HG02763 (cell line): ENCODE results near the gene NEK1.
"Not testable (repeated sequence)": the region's sequence is repeated elsewhere in the genome, so short reads cannot be mapped to it uniquely, and the experiment has no call there.

Source experiments
- ATAC-seq: cut with Tn5 transposase; IDR thresholded peaks from one replicate; pipeline ENCODE4 v1.9.1; 2021; ENCODE audit warnings: mild to moderate bottlenecking, moderate library complexity; ENCODE audit not compliant: unreplicated experiment

The NEK1 gene

DNA sequence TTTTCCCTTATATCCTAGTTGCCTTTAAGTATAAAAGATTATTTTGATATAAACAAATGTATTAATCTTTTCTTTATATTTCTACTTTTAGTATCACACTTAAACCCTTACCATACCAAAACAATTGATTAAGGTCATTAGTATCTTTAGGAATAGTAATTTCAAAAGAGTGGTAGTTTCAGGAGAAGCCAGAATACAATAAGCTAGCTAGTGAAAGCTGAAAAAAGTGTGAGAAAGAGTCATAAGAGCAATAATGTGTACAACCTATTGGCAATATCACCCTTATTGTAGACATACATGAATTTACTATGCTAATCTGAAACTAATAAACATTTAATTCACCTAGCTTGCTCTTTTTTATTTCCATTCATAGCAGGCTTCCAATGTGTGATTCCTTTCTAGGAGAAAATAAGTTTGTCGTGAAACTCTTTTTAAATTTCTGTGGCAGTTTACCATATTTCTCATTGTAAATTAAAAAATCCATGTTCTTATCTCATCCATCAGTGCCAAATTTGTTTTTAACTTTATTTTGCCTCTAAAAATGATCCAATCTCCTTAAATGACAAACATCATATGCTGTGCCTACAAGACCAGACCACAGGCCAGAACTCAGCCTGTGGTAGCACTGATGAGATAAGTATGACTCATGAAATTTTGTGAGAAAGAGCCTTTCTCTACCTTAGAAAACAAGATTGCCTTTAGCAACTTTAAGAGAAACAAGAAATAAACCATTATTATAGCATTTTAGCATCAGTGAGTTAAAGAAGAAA lies 8.1 kb downstream of the NEK1 start:
- no peak for ATAC-seq

DNA sequence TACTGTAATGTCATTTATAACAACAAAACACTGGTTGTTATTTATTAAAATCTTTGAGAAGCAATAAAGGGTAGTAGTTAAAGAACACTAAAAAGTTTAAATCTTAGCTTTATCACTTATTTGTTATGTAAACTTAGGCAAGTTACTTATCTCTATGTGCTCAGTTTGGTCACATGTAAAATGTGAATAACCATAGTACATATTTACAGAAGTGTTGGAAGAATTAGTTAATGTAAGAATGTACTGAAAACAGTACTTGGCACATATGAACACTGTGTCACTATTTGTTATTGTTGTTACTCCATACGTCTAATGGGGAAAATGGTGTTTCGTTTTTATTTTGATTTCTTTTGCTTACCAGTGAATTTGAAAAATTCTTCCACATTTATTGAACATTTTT lies 9.1 kb downstream of the NEK1 start:
- ATAC-seq, result no peak

DNA sequence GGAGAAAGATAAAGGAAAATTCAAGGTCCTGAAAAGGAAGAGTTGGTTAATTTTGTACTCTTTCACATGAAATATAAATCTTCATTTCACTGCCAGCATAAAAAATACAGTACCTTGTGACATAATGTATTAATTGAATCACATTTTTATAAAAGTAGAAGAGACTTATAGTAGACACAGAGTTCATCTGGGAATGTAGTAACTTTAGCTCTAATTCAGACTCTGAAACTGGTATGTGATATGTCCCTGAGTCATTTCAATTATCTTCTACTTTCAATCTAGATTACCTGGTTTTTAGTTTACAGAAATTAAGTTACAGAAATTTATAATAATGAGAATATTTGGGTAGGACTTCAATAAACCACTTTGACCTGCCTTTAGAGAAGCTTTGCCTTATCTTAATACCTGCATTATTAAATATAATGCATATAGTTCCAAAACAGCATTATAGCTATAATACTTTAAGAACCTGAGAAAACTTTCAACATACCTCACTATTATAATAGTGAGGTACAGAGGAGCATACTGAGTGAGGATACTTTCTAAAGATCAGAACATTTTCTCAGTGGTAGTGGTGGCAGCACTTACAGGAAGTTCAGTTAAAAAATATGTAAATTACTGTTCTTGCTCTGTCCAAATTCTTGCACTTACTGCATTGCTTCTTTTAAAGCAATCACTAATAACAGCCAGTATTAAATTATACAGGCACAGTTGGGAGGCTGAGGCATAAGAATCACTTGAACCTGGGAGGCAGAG lies 11.2 kb downstream of the NEK1 start:
- ATAC-seq, result no peak

DNA sequence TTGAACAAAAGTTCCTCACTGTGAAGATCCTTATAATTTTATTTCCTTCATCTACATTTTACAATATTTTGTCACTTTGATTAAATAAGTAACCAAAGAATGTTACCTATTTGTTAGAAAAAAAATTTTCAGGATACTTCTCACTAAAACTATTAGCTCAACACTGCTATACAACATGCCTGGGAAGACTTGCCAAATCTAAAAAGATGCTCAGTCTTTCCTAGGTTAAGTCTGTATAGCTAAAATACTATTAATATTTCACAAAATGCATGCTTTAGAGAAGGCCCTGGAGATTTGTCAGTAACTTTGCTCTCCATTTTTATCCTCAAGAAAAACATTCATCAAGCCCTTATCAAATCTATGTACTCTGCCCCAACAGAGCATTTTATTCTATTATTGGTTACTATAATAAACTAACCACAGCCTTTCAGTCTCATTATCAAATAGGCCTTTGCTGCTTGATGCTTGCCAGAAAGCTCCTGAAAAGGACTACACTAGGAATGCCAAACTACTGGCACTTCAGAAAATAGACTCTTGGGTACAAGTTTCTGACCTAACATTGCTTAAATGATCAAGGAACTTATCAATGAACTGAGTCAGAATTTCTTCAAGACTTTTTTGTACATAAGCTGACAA lies 17.7 kb downstream of the NEK1 start:
- ATAC-seq, result no peak

DNA sequence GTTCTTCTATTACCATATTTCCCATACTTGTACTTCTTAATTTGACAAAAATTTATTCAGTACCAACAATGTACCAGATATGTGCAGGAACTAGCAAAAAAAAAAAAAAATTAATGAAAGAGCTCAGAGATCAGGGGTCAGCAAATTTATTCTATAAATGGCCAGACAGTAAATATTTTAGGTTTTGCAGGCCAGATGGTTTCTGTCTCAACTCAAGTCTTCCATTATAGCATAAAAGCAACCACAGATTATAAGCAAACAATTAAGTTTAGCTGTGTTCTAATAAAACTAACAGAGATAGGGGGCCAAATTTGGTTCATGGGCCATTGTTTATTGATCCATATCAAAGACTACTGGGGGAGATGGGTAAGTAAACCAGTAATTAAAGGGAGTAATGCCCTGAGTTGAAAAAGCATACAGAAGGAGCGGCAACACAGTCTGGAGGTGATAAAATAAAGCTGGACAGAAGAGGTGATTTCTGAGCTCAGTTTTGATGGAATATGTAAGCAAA lies 19.3 kb downstream of the NEK1 start:
- ATAC-seq, result no peak

DNA sequence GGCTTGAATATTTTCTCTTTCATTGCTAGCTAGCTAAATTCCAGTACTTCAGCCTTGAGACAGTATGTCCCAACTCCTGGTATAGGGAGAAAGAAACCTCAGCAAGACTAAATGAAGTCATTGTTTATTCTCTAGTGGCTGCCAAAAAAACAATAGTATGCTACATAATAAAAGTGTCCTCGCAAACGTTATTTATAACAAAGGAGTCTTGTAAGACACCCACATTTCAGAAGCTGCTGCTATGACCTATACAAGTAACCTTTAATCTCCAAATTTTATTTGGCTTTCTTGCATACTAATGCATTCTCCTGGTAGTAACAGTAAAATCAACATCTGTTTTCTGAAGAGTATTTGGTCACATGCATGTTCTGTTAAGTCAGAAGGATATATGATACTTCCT lies 28.8 kb downstream of the NEK1 start:
- ATAC-seq, result no peak

DNA sequence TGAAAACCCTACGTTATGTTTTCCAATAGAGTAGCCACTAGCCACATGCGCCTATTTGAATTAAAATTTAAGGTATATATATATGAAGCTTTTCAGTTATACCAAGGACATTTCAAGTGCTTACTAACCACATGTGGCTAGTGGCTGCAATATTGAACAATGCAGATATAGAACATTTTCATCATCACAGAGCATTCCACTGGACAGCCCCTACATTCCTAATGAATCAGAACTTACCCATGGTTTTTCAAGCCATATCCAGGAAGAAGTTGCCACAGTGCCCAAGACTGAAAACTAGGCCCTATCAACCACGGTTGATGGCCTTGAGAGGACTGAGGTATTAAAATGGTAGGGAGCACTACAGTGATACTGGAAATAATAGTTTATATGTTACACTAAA lies 29.7 kb downstream of the NEK1 start:
- ATAC-seq, result no peak

DNA sequence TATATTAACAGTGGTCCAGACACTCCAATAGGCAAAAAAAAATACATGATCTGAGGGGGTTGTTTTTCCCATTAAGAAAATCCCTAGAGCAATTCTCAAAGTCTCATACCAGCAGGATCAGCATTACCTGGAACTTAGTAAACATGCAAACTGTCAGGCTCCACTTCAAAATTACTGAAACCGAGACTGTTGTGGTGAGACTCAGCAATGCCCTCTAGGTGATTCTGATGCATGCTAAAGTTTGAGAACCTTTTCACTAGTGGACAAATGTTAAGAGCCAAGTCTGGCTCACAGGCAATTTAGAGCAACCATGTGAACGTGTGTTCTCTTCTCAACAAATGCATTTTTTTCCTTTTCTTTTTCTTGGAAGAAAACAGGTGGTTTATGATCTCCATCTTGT lies 30.2 kb downstream of the NEK1 start:
- ATAC-seq, result peak; percentile 88

DNA sequence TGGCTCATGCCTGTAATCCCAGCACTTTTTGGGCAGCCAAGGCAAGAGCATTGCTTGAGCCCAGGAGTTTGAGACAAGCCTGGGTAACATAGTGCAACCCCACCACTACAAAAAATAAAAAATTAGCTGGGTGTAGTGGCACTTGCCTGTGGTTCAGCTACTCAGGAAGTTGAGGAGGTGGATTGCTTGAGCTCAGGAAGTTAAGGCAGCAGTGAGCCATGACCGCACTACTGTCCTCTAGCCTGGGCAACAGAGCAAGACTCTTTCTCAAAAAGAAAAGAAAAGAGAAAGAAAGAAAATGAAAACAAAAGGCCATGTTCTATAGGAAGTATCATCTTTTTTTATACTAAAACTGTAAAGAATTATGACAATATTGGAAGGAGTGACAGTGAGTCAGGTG lies 38.5 kb downstream of the NEK1 start:
- ATAC-seq, result no peak

DNA sequence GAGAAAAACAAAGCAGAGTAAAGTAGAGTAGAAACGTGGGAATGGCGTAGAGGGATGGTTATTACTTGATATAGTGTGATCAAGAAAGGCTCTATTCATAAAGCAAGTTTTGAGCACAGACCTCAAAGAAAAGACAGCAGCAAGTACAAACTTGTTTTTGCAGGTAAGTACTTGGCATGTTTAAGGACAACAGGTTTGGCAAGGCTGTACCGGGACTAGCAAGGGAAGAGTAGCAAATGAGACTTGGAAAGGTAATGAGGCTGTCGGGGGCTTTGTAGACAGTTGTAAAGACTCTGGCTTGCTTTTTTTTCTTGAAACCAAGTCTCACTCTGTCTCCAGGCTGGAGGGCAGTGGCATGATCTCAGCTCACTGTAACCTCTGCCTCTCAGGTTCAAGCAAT lies 40.9 kb downstream of the NEK1 start:
- ATAC-seq, result no peak

DNA sequence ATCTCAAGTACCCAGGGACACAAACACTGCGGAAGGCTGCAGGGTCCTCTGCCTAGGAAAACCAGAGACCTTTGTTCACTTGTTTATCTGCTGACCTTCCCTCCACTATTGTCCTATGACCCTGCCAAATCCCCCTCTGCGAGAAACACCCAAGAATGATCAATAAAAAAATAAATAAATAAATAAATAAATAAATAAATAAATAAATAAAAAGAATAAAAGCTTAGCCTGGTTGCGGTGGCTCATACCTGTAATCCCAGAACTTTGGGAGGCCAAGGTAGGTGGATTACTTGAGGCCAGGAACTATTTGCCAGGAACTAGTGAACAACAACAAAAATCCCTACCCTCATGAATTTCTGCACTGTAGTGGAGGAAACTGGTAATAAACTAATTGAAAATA lies 41.4 kb downstream of the NEK1 start:
- ATAC-seq, result not testable (repeated sequence)

DNA sequence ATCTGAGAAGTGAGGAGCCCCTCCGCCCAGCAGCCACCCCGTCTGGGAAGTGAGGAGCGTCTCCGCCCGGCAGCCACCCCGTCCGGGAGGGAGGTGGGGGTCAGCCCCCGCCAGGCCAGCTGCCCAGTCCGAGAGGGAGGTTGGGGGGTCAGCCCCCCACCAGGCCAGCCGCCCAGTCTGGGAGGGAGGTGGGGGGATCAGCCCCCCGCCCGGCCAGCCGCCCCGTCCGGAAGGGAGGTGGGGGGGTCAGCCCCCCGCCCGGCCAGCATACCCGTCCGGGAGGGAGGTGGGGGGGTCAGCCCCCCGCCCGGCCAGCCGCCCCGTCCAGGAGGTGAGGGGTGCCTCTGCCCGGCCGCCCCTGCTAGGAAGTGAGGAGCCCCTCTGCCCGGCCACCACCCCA lies 42.1 kb downstream of the NEK1 start:
- not testable (repeated sequence) for ATAC-seq

DNA sequence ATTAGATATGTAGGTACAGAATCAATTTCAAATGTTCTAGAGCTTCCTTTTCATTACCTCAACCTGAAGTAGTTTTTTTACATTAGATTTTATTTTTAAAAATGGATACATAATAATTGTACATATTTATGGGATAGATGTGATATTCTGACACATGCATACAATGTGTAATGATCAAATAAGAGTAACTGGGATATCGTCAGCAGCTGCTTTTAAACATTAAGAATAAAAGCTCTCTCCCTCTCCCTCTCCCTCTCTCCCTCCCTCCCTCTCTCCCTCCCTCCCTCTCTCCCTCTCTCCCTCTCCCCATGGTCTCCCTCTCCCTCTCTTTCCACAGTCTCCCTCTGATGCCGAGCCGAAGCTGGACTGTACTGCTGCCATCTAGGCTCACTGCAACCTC lies 43.2 kb downstream of the NEK1 start:
- ATAC-seq, result not testable (repeated sequence)

DNA sequence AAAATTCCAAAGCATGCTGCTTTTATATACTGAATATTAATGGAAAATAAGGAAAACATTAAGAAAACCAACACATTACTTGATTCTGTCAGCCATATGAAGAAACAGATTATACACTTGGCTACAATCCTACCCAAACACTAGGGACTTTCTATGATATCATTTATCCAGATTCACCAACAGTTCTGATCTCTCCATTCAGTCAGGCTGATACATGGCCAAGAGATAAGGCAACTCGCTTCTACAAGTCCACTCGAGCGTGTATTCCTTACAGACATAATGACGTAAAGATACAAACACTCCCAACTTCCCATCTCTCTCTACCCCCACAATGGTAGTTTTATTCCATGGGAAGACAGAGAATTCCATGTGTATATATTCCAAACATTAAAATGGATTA lies 44.5 kb downstream of the NEK1 start:
- ATAC-seq, result no peak

DNA sequence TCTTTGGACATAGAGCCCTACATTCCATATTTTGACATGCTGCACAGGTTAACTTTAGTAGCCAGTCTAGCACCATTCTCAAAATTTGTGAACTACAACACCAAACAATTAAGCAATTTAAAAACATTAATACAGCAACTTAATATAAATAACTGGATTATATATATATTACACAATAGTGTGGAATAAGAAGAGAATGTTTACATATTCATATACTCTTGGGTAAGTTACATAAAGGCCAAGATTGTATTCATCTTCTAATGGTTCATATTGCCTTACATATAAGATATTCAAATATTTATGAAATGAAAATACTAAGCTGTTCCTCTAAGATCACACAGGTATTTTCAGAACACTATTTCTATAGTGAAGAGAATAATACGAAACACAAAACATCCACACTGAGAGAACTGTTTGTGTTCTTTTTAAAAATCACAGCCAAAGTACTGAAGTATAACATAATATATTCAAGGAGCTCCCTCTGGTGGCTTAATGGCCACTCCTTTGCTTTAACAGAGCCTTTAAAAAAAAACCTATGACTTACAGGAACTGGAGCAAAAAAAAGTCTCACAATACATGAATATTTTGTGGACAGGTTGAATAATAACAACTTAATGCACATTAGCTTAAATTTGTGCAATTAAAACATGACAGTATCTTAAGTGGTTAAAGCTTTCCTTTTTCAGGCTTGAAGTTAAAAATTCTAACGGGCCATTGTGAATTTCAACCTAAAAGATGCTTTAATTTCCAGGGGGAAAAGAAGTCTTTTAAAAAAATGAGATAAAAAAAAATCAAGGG lies 46.2 kb downstream of the NEK1 start:
- ATAC-seq, result peak; percentile 65

DNA sequence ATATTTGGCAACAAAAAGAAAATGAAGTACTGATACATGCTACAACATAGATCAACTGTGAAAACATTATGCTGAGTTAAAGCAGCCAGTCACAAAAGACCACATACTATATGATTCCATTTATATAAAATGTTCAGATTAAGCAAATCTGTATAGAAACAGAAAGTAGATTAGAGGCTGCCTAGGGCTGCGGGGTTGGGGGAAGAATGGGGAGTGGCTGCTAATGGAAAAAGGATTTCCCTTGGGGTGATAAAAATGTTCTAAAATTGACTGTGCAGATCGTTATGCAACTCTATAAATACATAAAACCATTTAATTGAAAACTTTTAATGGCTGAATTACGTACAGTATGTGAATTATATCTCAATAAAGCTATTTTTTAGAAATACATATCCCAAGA lies 46.8 kb downstream of the NEK1 start:
- no peak for ATAC-seq

DNA sequence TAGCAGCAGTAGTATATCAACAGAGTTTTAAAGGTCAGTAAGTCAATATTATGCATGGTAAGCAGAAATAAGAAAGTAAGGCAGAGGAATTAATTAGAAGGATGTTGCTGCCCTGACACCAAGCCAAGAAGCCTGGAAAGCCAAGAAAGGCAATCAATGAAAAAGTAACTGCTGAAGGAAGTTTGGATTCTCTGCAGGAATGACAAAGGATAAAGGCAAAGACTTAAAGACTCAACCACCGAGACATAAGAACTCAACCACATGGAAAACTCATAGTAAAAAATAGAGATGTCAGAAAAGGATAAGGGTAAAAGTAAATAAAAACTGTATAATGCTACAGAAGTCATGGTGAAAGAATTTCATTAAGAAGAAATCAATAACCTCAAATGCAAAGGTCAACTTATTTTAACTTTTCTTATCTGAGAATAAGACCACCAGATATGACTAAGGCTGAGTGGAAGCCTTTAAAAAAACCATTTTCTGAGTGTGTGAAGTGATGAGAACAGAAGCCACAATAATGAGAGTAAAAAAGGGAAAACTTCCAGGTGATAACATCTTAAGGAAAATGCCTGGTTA lies 55.2 kb downstream of the NEK1 start:
- no peak for ATAC-seq

DNA sequence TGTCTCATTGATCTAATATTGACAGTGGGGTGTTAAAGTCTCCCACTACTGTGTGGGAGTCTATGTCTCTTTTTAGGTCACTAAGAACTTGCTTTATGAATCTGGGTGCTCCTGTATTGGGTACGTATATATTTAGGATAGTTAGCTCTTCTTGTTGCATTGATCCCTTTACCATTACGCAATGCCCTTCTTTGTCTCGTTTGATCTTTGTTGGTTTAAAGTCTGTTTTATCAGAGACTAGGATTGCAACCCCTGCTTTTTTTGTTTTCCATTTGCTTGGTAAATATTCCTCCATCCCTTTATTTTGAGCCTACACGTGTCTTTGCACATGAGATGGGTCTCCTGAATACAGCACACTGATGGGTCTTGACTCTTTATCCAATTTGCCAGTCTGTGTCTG lies 65.8 kb downstream of the NEK1 start:
- ATAC-seq, result not testable (repeated sequence)

DNA sequence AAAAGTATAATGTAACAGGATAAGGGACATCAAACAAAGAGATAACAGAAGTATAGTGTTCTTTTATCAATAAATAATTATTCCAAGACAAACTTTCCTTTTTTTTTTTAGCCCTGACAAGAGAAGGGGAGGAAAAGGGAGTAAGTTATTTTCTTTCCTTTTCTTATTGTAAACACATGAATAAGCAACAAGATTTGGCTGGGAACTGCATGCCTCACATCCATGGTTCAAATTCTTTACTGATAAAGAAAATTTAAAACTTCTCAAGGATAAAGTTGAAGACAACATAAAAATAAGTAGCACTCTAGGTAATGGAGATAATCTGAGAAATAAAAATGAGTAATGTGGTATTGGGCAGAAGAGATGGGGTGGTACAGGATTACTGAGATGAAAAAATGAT lies 71.6 kb downstream of the NEK1 start:
- no peak for ATAC-seq

DNA sequence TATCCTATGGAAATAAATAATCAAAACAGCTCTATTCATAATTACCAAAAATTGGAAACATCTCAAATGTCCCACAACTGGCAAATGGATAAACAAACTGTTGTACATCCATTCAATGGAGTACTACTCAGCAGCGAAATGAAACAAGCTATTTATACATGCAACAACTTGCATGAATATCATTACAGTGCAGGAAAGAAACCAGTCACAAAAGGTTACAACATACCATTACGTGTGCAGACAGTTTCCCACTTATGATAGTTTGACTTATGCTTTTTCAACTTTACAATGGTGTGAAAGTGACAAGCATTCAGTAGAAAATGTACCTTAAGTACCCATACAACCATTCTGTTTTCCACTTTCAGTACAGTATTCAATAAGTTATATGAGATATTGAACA lies 82.3 kb downstream of the NEK1 start:
- ATAC-seq, result no peak

DNA sequence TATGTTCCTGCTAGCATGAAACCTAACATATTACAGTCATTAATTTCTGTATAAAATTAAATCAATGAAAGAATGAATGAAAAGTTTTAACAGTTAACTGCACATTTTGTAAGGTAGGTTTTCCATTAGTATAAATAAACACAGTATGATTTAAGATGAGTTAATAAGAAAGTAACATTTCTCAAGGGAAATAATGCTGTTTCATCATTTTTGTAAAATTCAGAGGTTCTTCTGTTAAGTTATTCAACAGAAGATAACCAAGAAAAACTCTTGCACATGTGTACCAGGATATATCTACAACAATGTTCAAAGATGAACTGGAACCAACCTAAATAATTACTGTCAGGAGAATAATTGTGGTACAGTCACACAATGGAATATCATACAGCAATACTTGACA lies 88.6 kb downstream of the NEK1 start:
- no peak for ATAC-seq
